ENCODE data around the gene MUS81. TPM values are rescaled to one million over a fixed set of nuclear protein-coding genes. Genes with fewer than 3 reads are reported as not detected.

The MUS81 gene
- total and polyA plus RNA-seq, 2 of the 4 experiments (the other 2 are of a cell fraction), result 23.7 to 47.9 TPM

GRCh38 chr11:65811764-65812475 is 48.3 kb upstream of the MUS81 start:
- Histone ChIP-seq H3K23ac (ENCODE audit: low read depth, low read length) (no peak overlapping the region), H2AFZ (replicated peaks; ENCODE audit: low read length, poor library complexity) (no peak overlapping the region), H2BK120ac (ENCODE audit: low read depth, low read length) (no peak overlapping the region), H3K4ac (ENCODE audit: low read depth, low read length) (no peak overlapping the region), H2AK5ac (ENCODE audit: low read depth, low read length) (no peak overlapping the region), H3K36me3 (ENCODE audit: control insufficient read depth, insufficient read depth, low read length) (no peaks in the 10 kb centered on the region), H2BK5ac (ENCODE audit: low read depth, low read length, poor library complexity, severe bottlenecking) (no peak overlapping the region), H2BK15ac (ENCODE audit: low read depth, low read length) (no peak overlapping the region), H3K27me3 (ENCODE audit: control insufficient read depth, insufficient read depth, low read length) (peaks cover 32% of the 10 kb centered on the region), H3K4me2 (ENCODE audit: low read depth, low read length) (no peak overlapping the region), H3K14ac (replicated peaks; ENCODE audit: low read depth, low read length) (no peak overlapping the region), H3K4me1 (ENCODE audit: control insufficient read depth, insufficient read depth, low read length) (no peaks in the 10 kb centered on the region), H4K5ac (ENCODE audit: low read depth, low read length) (no peak overlapping the region), H3K27ac (ENCODE audit: insufficient read depth, low read length) (no peak overlapping the region), H3K9me1 (ENCODE audit: insufficient read depth, low read length) (peaks cover 3% of the 10 kb centered on the region; the same call in 1 of the 2 replicates), H3K18ac (ENCODE audit: low read depth, low read length) (no peak overlapping the region), H4K91ac (ENCODE audit: insufficient read depth, low read depth, low read length) (no peak overlapping the region), H2AK9ac (replicated peaks; ENCODE audit: low read depth, low read length, poor library complexity) (no peak overlapping the region), H3K79me1 (ENCODE audit: low read depth in 1 of 2, low read length in 2 of 2) (no peaks in the 10 kb centered on the region), H3K56ac (ENCODE audit: extremely low read depth, insufficient read depth, low read length) (no peak overlapping the region), H3K9me3 (ENCODE audit: control insufficient read depth, insufficient read depth, low read length) (no peaks in the 10 kb centered on the region), H2BK20ac (ENCODE audit: low read depth, low read length) (no peak overlapping the region), H3K4me3 (ENCODE audit: insufficient read depth, low read depth, low read length) (no peak overlapping the region), H4K8ac (ENCODE audit: low read depth in 2 of 2, low read length in 2 of 2) (no peak overlapping the region), H3K9ac (ENCODE audit: low read depth, low read length) (no peak overlapping the region), H4K20me1 (ENCODE audit: insufficient read depth, low read length) (no peaks in the 10 kb centered on the region)
- CTCF ChIA-PET, result no interaction called here
- ATAC-seq (ENCODE audit: low read depth) (no peak), DNase-seq (no peak)
- POLR2A ChIA-PET (ENCODE audit: unreplicated experiment), result no interaction called here
- no TSS peak for BruUV-seq (replicated peaks)
- in situ Hi-C loops (cut with MboI; ENCODE audit: low sequenced_read_pairs) (no loop called here), dilution Hi-C loops (cut with HindIII; ENCODE audit: low sequenced_read_pairs, unreplicated experiment) (no loop called here), intact Hi-C loops (cut with micrococcal nuclease) (no loop called here)
- WGBS, 2 experiments (ENCODE audit: extremely low coverage in 2 of 2, insufficient read length in 1 of 2), result 49% methylated on average over 6 of the region's 19 CpGs; no CpG with 5 or more reads in 1 of the 2 experiments
- TF ChIP-seq USF2 (IDR thresholded peaks at IDR 0.05; ENCODE audit: low read depth, low read length) (no peak), ELK1 (IDR thresholded peaks at IDR 0.05; ENCODE audit: borderline replicate concordance, low read depth, low read length) (no peak), SMC3 (IDR thresholded peaks at IDR 0.05; ENCODE audit: low read depth, low read length) (no peak)

All from IMR-90 (cell line).